ENCODE data around the gene SEMA3F. TPM values are rescaled to one million over a fixed set of nuclear protein-coding genes. Genes with fewer than 3 reads are reported as not detected.

Gene SEMA3F
- total RNA-seq, 1 donor from 2014 or later, result 14.5 TPM

DNA sequence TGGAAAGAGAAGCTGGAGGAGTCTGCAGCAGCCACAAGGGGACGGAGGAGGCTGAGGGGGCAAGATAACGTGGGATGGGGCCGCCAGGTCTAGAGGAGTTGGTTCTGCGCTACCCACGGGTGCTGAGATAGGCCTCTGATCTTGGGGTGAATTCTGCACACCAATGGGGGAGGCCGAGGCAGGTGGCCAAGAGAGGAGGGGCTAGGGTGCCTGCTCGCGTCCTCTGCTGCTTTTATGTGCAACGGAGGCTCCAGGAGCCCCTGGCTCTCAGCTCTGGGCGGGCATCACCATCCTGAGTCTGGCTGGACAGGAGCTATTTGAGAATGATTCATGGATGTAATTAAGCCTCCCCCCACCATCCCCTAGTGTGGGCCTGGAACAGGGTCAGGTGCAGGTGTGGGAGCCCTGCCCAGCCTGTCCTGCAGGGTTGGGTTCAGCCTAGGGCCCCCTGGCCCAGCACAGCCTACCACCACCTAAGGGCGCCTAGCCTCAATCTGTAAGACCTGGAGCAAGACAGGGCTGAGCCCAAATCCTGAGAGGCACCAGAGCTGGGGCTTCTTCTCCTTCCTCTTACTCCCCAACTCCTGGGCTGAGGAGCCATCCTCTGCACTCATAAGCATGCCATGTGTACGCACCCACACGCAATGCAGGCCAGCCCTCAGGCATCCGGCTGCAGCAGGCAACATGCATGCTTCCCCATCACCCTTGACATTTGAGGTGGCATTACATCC is 32.3 kb upstream of the SEMA3F start:
- TF ChIP-seq EZH2 (IDR thresholded peaks at IDR 0.05) (no peak), EZH2phosphoT487 (IDR thresholded peaks at IDR 0.05) (no peak), CTCF (IDR thresholded peaks at IDR 0.05) (no peak)
- Histone ChIP-seq H3K4me3 (no peak overlapping the region), H3K27ac (no peak overlapping the region), H3K9ac (no peak overlapping the region), H3K4me2 (no peak overlapping the region), H3K36me3 (no peaks in the 10 kb centered on the region), H3K9me3 (ENCODE audit: low read depth) (no peaks in the 10 kb centered on the region), H3K79me2 (ENCODE audit: low read depth) (no peaks in the 10 kb centered on the region), H3F3A (ENCODE audit: low read depth) (peaks cover 38% of the 10 kb centered on the region), H3K4me1 (peaks cover 36% of the 10 kb centered on the region), H3K27me3 (no peaks in the 10 kb centered on the region), H2AFZ (replicated peaks) (no peak overlapping the region), H4K20me1 (ENCODE audit: low read depth) (peaks cover 12% of the 10 kb centered on the region)
- H3K27me3 Mint-ChIP-seq (ENCODE audit: insufficient read depth, low read depth), result peaks cover 7% of the 10 kb centered on the region
- H3K27ac Mint-ChIP-seq, result peak overlapping the region; percentile 36
- peaks cover 30% of the 10 kb centered on the region for H3K4me1 Mint-ChIP-seq
- no peak for DNase-seq (ENCODE audit: low spot score)
- H3K4me3 Mint-ChIP-seq, result peak overlapping the region; percentile 67
- H3K9me3 Mint-ChIP-seq, result no peaks in the 10 kb centered on the region
- H3K36me3 Mint-ChIP-seq, result peaks cover 10% of the 10 kb centered on the region

GRCh38 chr3:50123394-50124051 is 31.6 kb upstream of the SEMA3F start:
- no peaks in the 10 kb centered on the region for H3K27me3 ChIP-seq
- no peak overlapping the region for H3K9ac ChIP-seq
- no peak overlapping the region for H2AFZ ChIP-seq (replicated peaks)
- no peaks in the 10 kb centered on the region for H3K9me3 Mint-ChIP-seq
- peak overlapping the region; percentile 95 for H3K27ac Mint-ChIP-seq
- no peaks in the 10 kb centered on the region for H3K36me3 ChIP-seq
- peaks cover 36% of the 10 kb centered on the region for H3K4me1 ChIP-seq
- H4K20me1 ChIP-seq (ENCODE audit: low read depth), result peaks cover 12% of the 10 kb centered on the region
- H3K4me3 ChIP-seq, result no peak overlapping the region
- H3K36me3 Mint-ChIP-seq, result peaks cover 4% of the 10 kb centered on the region
- H3F3A ChIP-seq (ENCODE audit: low read depth), result peaks cover 35% of the 10 kb centered on the region
- no peaks in the 10 kb centered on the region for H3K79me2 ChIP-seq (ENCODE audit: low read depth)
- TF ChIP-seq CTCF (IDR thresholded peaks at IDR 0.05) (no peak), EZH2phosphoT487 (IDR thresholded peaks at IDR 0.05) (no peak), EZH2 (IDR thresholded peaks at IDR 0.05) (no peak)
- peak overlapping the region; percentile 67 for H3K4me3 Mint-ChIP-seq
- H3K9me3 ChIP-seq (ENCODE audit: low read depth), result no peaks in the 10 kb centered on the region
- DNase-seq (ENCODE audit: low spot score), result no peak
- no peak overlapping the region for H3K4me2 ChIP-seq
- H3K27ac ChIP-seq, result no peak overlapping the region
- peaks cover 8% of the 10 kb centered on the region for H3K27me3 Mint-ChIP-seq (ENCODE audit: insufficient read depth, low read depth)
- peaks cover 30% of the 10 kb centered on the region for H3K4me1 Mint-ChIP-seq

DNA sequence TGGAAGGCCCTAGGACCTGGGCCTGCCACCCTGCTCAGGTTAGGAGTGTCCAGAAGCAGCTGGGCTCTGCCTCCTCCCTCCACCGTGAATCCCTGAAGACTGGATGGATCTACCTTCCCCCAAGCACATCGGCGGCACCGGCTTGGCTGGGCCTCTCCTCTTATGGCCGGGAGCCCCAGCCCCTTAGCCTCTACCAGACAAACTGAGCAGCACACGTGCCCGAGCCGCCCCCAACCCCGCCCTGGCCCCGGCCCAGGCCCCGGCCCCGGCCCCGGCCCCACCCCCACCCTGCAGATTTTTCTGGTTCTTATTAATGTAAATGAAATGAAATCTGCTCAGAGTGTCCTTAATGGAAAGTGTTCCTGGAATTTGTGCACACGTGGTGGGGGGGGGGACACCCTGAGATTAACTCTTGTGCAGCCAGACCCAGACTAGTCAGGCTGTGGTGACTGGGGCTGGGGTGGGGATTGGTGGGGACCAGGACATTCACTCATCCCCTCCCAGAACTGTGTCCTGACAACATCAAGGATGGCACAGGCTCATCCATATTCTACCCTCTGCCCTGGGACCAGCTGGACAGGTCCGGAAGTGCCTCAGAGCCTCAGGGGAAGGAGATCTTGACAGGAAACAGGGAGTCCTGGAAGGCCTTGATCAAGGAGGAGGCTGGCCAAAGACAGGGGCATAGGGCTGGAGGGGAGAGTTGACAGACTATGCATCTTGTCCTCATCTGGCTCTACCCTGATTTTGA is 30.9 kb upstream of the SEMA3F start:
- H3K27ac Mint-ChIP-seq, result peak overlapping the region; percentile 95
- H3K9ac ChIP-seq, result no peak overlapping the region
- DNase-seq (ENCODE audit: low spot score), result no peak
- peak overlapping the region; percentile 31 for H3K4me2 ChIP-seq
- H4K20me1 ChIP-seq (ENCODE audit: low read depth), result peaks cover 12% of the 10 kb centered on the region
- H2AFZ ChIP-seq (replicated peaks), result no peak overlapping the region
- no peak overlapping the region for H3K4me3 Mint-ChIP-seq
- H3K9me3 Mint-ChIP-seq, result no peaks in the 10 kb centered on the region
- H3K27me3 ChIP-seq, result no peaks in the 10 kb centered on the region
- TF ChIP-seq EZH2phosphoT487 (IDR thresholded peaks at IDR 0.05), result no peak
- TF ChIP-seq EZH2 (IDR thresholded peaks at IDR 0.05), result no peak
- H3K27ac ChIP-seq, result no peak overlapping the region
- peaks cover 29% of the 10 kb centered on the region for H3F3A ChIP-seq (ENCODE audit: low read depth)
- H3K4me3 ChIP-seq, result no peak overlapping the region
- peaks cover 30% of the 10 kb centered on the region for H3K4me1 Mint-ChIP-seq
- peaks cover 8% of the 10 kb centered on the region for H3K27me3 Mint-ChIP-seq (ENCODE audit: insufficient read depth, low read depth)
- no peaks in the 10 kb centered on the region for H3K9me3 ChIP-seq (ENCODE audit: low read depth)
- peaks cover 36% of the 10 kb centered on the region for H3K4me1 ChIP-seq
- no peaks in the 10 kb centered on the region for H3K36me3 Mint-ChIP-seq
- H3K79me2 ChIP-seq (ENCODE audit: low read depth), result no peaks in the 10 kb centered on the region
- H3K36me3 ChIP-seq, result no peaks in the 10 kb centered on the region
